Stimulated activated CD8-positive, alpha-beta memory T cell treated with anti-CD3 and anti-CD28 coated beads, Interleukin-15, amount 100 ng/mL, for 24 hours (primary cell): ENCODE results near the gene DYNLT4.
"Not testable (repeated sequence)": the region's sequence is repeated elsewhere in the genome, so short reads cannot be mapped to it uniquely, and the experiment has no call there.

Experiments used
- DNase-seq: peaks from one replicate; pipeline ENCODE4 v3.0.0-alpha.2; 2020; ENCODE audit warnings: low read depth

The DYNLT4 gene

DNA sequence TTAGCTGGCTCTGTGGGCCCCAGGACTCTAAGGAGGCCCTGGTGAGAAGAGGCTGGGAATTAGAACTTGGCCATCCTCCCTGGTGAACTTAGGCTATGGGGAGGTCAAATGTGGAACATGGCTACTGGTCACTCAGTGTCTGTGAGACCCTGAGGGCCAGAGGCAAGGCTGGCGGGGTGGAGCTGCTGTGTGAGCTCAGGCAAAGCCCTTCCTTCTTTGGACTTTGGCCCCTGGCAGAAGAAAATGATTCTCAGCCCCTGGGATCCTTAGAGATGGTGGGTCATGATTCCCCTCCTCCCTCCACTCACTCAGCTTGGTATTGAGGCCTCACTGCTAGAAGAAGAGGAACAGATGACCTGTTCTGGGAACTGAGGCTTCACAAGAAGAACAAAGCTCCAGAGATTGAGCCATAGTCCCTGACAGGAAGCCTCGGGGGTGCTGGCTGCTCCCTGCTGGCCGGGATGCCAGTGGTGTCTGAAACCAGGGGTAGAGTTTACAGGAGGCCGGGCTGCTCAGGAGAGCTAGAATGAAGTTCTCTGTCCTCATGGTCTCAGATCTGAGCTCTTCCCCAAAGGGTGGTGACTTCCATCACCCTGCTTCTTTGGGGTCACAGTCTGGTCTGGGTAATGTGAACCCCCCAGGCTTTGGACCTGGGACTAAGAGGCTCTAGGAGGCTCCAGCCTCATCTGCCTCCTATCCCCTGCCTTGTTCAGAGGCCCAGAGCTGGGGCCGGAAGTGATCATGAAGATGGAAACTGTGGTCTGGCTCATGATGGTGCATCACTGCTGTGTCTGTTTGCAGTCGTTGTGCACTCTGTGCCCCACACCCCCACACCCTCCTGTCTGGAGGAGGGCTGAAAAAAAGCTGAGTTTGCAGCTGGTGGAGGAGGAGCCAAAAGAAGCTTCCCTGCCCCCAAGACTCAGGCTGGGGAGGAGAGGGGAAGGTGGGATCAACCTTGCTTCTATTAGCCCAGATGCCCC lies 2.1 kb upstream of the DYNLT4 start:
- peak; percentile 52 for DNase-seq

DNA sequence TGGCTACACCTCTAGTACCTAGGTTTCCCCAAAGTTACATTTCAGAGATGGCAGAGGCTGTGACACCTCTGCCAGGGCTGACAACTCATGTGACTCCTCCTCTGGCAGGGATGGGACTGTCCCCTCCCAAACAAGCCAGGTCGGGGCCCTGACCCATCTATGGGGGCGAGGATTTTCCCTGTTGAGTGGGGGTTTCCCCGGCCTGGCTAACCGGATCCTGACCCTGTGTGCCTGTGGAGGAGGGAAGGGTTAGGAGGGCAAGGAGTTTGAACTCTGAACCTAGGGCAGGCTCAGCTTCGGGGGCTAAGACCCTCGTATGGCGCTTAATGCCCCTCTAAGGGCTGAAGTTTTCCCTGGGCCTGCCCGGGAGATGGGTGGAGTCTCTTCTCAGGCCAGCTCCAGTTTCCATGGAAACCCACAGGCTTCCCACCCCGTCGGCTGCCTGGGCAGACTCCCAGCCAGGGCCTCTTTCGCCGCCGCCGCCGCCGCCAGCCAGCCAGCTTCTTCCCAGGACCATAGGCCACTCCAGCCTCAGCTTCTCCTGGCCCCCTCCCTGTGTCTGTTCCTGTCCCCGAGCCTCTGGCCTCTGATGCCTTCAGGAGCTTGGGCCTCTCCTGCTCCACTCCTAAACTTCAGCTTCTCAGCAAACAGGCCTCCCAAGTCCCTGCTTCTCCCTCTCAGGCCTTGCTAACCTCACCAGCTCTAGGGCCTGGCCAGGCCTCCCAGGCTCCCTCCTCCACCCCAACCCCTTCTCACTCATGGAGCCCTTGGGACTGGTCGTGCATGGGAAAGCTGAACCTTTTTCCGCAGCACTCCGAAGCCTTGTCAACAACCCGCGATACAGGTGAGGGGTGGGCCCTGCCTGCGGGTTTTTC lies 1.1 kb upstream of the DYNLT4 start, which contains the start of gene BTBD19:
Gene BTBD19, plus strand, starts transcription at position 461 of the 875 bp plus-strand sequence. Its CDS starts 298 bp downstream, at position 759.
- no peak for DNase-seq

DNA sequence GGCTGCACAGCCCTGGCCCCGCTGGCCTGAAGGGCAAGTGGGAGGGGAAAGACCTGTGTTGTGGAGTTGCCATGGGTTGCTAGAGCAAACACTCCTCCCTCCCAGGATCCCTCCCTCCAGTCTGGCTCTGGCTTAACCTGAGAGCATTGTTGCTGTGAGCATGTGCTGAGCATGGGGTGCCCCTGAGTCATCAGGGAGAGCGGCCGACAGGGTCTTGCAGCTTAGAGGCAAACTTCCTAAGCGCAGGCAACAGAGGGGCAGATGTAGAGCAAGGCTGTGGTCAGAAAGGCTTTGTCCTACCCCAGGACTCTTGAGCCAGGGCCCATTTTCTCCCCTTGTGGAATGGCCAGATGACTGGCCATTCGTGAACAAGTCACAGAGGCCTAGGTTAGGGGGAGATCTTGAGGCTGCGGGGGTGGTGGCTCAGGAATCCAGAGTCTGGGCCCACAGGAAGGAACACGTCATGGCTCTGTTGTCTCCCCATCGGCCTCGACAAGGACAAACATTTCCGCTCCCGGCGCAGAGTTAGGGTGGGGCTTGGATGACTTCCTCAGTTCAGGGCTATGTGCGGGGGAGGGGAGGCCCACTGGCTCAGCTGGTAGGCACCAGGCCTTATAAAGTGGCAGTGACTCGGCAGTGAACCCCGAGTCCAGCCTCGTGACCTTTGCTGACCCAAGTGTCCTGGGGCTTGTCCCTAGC lies 362 bp upstream of the DYNLT4 start:
- no peak for DNase-seq

DNA sequence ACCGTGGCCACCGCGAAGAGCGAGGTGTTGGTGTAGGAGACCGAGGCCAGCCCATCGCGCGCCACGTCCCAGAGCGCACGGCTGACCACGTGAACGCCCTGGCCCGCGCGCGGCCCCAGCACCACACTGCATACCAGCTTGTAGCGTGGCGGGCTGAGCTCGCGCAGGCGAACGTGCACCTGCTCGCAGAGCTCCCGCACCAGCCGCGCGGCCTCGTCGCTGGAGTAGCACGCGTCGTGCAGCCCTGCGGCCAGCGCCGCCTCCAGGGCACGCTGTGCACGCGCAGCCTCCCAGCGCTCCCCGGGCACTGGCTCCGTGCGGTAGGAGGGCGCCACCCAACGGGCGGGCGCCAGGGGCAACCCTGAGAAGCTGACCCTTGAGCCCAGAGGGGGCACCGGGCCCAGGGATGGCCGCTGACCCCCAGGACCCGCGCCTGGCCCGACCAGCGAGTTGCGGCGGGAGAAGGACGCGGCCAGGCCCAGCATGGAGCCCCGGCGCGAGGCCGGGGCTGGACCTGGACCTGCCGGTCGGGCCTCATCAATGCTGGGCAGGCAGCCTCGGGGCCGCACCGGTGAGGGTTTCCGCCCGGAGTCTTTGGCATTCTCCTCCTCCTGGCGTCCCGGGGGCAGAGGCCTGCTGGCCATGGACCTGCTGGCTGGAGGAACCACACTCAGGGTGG lies 987 bp downstream of the DYNLT4 start:
- no peak for DNase-seq

DNA sequence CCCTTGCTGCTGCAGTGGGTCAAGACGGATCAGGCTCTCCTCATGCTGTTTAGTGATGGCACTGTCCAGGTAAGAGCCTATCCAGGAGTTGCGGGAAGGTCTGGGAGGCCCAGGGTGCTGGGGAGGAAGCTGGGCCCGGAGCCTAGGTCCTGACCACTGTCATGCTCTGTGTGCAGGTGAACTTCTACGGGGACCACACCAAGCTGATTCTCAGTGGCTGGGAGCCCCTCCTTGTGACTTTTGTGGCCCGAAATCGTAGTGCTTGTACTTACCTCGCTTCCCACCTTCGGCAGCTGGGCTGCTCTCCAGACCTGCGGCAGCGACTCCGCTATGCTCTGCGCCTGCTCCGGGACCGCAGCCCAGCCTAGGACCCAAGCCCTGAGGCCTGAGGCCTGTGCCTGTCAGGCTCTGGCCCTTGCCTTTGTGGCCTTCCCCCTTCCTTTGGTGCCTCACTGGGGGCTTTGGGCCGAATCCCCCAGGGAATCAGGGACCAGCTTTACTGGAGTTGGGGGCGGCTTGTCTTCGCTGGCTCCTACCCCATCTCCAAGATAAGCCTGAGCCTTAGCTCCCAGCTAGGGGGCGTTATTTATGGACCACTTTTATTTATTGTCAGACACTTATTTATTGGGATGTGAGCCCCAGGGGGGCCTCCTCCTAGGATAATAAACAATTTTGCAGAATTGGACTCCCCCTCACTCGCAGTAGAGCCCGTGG lies 1.7 kb downstream of the DYNLT4 start:
- DNase-seq: no peak

DNA sequence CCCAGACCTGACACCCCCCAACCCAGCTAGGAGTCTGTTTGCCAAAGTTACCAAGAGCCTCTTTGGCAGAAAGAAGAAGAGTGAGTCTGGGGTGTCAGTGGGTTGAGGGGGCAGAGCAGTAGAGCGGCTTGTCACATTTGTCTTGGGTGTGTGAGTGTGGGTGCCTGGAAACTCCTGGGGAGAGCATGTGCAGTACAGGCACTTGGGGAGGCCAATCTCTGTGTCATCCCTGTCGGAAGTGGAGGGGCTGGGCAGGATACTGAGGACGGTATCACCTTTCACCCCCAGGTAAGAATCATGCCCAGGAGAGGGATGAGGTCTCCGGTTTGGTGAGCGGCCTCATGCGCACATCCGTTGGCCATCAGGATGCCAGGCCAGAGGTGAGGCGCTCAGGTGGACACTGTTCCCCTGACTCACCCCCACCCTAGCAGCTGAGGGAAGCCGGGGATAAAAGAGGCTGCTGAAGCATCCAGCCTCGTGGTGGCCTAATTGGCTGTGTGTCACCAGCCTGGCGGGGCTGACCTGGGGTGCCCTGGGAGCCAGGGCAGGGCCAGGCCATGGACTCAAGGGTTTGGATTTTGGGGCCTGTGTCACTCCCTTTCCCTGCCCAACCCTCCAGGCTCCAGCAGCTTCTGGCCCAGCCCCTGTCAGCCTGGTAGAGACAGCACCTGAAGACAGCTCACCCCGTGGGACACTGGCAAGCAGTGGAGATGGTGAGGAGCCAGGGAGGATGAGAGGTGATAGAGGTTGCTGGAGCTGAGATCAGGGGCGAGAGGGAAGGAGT lies 3.6 kb downstream of the DYNLT4 start:
- DNase-seq: no peak

DNA sequence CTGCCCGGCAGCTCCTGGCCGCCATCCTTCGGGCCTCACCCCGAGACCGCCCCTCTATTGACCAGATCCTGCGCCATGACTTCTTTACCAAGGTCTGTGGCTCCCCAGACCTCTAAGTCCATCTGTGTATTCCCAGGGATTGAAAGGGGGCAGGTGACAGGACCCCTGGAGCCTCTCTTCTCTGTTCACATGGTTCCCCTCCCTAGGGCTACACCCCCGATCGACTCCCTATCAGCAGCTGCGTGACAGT lies 4.2 kb downstream of the DYNLT4 start:
- DNase-seq: no peak

DNA sequence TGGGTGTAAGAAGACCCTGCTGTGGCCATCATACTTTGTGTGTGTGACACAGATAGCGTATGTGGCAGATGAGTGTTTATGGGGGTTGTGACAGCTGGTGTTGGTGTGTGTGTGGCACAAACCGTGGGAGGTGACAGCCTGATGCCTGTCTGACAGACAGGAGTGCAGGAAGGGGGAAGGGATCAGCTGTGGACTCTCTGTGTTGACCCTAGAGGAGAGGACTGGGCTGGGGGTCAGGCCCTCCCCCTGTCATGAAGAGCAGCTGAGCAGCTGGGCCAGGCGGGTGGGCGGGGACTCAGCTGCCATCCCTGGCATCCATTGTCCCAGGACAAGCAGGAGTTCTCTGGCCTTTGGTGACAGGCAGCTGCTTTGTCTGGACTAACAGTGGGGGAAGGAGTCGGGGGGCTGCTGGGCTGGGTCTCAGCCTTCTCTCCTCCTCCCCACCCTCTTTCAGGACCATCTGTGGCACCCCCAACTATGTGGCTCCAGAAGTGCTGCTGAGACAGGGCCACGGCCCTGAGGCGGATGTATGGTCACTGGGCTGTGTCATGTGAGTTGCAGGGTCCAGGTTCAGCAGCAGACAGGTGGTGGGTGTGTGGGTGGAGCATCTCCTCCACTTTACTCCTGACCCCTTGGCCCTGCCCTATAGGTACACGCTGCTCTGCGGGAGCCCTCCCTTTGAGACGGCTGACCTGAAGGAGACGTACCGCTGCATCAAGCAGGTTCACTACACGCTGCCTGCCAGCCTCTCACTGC lies 4.7 kb downstream of the DYNLT4 start:
- no peak for DNase-seq

DNA sequence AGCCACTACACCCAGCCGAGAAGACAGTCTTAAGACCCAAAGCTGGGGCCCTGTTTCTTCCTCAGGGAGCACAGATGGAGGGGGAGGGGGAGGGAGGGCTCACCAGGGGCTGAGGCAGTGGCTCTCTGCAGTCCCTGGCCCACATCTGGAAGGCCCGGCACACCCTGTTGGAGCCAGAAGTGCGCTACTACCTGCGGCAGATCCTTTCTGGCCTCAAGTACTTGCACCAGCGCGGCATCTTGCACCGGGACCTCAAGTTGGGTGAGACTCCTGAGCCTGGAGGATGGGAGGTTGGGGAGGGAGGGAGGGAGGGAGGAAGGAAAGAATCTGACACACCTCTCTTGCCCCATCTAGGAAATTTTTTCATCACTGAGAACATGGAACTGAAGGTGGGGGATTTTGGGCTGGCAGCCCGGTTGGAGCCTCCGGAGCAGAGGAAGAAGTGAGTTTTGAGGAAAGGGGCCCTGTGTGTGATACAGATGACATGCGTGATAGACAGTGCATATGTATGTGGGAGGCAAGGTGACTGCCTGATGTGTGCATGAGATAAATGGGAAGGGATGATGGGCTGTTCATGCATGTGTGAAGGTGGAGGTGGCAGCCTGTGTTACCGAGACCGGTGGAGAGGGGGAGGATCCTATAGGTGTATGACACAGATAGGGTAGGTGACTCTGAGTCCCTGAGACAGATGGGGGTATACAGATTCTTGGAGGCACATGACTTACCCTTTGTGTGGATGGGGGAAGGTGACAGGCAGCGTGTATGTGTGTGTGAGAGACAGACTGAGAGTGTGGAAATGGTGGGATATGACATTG lies 5.5 kb downstream of the DYNLT4 start:
- no peak for DNase-seq

DNA sequence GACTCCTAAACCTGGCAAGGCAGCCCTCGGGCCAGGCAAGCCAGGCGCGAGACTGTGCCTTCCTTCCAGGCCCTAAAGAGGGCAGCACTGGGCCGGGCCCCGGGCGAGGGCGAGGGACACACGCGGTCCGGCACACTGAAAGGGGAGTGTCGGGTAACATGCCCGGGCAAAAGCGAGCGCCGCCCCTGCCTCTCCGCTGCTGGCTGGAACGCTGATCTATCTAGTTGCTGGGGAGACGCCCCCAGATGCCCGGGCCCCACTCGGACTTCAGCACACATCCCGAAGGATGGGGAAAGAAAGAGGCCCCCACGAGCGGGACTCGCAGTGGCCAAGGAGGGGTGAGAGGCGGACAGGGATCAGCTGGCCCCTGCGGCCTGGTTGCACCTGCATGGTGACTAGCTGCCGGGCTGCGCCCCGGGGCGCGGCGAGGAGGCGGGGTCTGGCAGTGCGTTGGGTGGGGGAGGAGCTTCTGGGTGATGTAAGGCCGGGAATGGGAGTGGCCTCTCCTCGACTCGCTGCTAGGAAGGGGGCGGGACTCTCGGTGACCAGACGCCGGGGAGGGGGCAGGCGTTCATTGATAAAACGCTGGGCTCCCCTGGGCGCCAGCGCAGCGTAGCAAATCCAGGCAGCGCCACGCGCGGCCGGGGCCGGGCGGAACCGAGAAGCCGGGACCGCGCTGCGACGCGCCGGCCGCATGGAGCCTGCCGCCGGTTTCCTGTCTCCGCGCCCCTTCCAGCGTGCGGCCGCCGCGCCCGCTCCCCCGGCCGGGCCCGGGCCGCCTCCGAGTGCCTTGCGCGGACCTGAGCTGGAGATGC lies 7.2 kb downstream of the DYNLT4 start, which contains the start of gene PLK3:
Gene PLK3, plus strand, starts transcription at position 608 of the 815 bp plus-strand sequence. Its CDS starts 87 bp downstream, at position 695.
- DNase-seq: peak; percentile 87

DNA sequence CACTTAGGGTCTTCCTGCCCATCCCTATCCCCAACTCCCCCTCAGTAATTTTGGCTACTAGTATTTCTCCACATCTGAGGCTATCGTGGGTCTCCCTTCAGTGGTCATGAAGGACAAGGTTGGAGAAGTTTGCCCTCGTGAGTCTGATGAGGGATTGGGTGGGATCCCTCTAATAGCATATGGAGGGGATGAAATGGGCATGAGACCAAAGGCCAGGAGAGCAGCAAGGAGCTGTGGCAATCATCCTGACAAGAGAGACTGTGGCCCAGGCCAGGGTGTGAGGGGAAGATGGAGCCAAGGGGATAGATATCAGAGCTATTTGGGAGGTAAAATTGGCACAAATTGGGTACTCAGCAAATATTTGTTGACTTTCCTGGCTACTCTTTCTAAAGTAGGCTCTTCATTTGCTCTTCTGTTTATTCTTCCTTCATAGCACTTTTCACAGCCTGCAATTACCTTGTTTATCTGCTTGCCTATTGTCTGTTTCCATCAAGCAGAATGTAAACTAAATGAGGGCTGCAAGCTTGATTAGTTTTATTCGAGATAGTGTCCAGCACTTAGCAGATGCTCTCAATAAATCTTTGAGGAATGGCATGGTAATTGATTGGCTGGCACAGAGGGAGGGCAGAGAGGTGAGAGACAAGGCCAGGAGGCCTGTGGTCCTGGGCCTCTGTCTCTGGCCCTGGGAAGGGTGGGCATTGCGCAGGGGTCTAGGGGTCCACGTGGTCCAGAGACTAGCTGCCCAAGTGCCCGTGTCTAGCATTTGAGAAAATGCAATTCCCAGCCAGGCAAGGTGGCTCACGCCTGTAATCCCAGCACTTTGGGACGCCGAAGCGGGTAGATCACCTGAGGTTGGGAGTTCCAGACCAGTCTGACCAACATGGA lies 8.4 kb downstream of the DYNLT4 start:
- no peak for DNase-seq

DNA sequence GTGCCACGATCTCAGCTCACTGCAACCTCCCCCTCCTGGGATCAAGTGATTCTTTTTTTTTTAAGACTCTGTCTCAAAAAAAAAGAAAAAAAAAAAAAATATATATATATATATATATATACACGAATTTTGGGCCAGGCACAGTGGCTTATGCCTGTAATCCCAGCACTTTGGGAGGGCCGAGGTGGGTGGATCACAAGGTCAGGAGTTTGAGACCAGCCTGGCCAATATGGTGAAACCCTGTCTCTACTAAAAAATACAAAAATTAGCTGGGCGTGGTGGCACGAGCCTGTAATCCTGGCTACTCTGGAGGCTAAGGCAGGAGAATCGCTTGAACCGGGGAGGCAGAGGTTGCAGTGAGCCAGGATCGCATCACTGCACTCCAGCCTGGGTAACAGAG lies 9.3 kb downstream of the DYNLT4 start:
- not testable (repeated sequence) for DNase-seq

DNA sequence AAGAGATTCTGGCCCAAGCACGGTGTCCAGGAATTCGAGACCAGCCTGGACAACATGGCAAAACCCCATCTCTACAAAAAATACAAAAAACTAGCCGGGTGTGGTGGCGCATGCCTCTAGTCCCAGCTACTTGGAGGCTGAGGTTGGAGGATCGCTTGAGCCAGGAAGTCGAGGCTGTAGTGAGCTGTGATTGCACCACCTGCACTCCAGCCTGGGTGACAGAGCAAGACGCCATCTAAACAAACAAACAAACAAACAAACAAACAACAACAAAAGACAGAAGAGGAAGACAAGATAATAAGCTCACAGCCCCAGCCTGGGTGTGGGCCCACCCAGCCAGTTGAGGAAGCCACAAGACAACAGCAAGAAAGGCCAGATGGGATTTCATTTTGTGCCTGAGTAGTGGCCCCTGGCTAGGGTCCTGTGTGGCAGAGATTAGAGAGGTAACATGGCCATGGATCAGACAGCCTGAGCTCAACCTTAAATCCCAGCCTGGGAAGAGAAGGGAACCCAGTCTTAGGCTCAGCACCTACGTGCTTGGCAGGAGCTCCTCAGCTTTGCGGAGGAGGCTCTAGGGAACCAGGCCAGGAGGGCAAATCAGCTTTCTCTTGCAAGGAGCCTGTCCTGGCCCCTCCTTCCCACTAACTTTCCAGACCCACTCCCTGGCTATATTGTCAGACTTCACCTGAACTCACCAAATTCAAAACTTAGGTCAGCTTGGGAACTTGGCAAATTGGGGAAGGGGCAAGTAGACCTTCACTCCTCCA lies 14.2 kb downstream of the DYNLT4 start:
- no peak for DNase-seq

DNA sequence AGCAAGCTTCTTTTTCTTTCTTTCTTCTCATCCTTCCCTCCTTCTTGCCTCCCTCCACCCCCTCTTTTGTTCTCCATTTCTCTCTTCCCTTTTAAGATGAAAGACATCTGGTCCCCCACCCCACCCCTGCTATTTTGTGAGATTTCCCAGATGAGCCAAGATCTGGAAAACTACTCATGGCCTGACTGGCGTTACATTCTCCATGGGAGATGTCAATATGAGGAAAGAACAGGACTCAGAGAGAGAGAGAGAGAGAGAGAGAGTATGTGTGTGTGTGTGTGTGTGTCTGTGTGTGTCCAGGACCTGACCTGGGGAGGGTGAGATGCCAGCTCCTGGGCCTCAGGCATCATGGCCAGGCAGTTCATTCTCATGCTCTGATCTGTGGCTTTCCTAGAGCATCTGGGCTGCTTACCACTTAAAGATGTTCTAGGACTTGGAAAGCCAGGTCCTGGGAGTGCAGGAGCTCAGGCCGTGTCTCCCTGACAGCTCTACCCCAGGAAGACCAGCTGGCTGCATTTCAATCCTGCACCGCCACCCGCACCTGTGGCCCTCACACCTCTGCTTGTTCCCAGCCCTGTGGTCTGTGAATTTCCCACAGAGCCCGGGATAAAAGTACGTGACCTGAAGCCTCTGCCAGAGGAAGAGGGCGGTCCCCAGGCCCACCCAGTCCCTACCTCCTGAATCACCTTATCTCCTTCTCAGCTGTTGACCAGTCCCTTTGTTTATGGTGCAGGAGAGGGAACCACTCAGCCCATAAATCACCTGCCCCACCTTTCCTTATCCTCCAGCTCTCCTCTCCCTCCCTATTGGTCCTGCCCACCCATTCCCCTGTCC lies 16.0 kb downstream of the DYNLT4 start:
- DNase-seq: no peak
